AG09309 (cell line): ENCODE results near the gene MRPL34.
A peak's percentile ranks its signal among the peaks of the same experiment; 100 is the strongest.

Experiments
- DNase-seq: peaks from one replicate; pipeline ENCODE4 v3.0.0-alpha.2; 2010; ENCODE audit warnings: low read depth
- H3K4me3 ChIP-seq: 2 replicates; pipeline ENCODE4 v1.5.1; 2011; ENCODE audit warnings: mild to moderate bottlenecking, low read depth, low read length, moderate library complexity; ENCODE audit not compliant: control insufficient read depth
- TF ChIP-seq, protein P1 (sequence below): IDR thresholded peaks from 2 replicates; pipeline ENCODE4 v1.5.1; 2011; ENCODE audit warnings: mild to moderate bottlenecking, low read depth, low read length, inconsistent platforms; ENCODE audit not compliant: insufficient read depth, control insufficient read depth; ENCODE audit errors: missing control alignments

The MRPL34 gene

DNA sequence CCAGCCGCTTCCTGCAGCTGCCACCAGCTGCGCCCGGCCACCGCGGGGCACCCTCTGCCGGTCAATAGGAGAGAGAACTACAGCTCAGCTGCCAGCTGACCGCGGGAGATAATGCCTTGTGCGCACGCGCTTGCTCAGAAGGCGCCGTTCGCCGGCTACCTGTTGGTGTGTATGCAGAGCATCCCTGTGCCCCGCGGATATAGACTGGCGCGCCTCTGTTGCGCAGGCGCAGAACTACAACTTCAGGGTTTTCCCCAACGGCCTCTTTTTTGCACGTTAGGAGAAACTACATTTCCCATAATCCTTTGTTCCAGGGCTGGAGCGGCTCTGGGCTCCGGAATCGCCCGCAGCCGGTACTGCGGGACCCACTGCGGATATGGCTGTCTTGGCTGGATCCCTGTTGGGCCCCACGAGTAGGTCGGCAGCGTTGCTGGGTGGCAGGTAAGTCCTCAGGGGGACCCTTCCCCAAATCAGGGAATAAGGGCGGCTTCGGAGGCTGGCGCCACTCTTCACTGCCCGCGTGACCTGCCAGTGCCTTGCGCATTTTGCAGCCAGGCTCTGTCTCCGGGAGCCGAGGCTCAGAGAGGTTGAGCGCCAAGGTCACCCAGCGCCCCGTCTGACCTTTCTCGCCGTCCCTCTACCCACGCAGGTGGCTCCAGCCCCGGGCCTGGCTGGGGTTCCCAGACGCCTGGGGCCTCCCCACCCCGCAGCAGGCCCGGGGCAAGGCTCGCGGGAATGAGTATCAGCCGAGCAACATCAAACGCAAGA lies at the start of gene MRPL34:
TSS of gene MRPL34 (plus strand) at position 356 of the 768 bp plus-strand sequence. CDS start at position 377, 21 bp downstream.
- TF ChIP-seq, protein P1, sequence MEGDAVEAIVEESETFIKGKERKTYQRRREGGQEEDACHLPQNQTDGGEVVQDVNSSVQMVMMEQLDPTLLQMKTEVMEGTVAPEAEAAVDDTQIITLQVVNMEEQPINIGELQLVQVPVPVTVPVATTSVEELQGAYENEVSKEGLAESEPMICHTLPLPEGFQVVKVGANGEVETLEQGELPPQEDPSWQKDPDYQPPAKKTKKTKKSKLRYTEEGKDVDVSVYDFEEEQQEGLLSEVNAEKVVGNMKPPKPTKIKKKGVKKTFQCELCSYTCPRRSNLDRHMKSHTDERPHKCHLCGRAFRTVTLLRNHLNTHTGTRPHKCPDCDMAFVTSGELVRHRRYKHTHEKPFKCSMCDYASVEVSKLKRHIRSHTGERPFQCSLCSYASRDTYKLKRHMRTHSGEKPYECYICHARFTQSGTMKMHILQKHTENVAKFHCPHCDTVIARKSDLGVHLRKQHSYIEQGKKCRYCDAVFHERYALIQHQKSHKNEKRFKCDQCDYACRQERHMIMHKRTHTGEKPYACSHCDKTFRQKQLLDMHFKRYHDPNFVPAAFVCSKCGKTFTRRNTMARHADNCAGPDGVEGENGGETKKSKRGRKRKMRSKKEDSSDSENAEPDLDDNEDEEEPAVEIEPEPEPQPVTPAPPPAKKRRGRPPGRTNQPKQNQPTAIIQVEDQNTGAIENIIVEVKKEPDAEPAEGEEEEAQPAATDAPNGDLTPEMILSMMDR, result peak; percentile 78
- DNase-seq, result peak; percentile 96
- peak within 1 kb of the TSS; percentile 77 for H3K4me3 ChIP-seq

DNA sequence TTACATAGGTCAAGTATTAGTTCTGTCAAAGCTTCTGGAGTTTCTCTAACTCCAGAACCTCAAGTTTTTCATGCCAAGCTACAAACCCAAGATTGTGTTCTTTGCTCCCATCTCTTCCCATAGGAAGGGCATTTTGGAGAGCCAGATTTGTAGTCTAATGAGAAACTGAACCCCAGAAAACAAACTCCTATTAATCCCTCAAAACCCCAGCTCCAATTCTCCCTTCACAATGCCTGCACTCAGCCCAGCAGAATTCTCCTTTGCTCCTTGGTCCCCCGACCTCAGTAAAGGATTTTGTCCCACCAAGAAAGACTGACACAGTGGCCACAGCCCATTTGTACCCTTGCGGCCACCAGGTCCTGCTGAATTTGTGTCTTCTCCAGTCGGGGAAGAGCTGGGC lies 49.5 kb upstream of the MRPL34 start:
- no peak for DNase-seq
- TF ChIP-seq, protein P1, result no peak
- H3K4me3 ChIP-seq, result no peak overlapping the region

DNA sequence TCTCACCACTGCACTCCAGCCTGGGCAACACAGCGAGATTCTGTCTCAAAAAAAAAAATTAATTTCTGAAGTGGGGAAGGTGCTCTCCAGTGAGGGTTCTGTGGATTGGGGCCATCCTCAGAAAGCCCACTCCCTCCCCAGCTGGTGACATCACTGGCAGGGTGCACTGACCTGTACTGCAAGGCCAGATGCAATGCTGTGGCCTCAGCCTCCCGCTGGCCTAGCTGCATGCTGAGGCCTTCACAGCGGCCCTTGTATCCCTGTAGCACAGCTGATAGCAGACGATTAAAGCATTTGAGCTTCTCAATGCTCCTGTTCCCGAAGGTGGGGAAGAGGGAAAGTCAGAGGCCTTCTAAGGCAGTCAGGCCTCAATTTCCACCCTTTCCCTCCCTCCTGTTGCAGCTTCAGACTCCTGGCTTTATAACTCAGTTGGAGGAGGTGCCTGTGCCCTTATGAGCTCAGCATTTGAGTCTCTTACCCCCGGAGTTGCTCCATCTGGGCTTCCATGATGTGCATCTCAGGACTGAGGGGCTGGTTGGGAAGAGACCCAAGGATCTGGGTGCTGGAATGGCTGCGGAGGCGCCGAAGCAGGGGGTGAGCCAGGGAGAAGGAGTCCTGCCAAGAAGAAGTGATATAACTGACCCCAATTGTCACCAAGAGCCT lies 46.4 kb upstream of the MRPL34 start:
- no peak for DNase-seq
- no peak overlapping the region for H3K4me3 ChIP-seq
- TF ChIP-seq, protein P1, result no peak

DNA sequence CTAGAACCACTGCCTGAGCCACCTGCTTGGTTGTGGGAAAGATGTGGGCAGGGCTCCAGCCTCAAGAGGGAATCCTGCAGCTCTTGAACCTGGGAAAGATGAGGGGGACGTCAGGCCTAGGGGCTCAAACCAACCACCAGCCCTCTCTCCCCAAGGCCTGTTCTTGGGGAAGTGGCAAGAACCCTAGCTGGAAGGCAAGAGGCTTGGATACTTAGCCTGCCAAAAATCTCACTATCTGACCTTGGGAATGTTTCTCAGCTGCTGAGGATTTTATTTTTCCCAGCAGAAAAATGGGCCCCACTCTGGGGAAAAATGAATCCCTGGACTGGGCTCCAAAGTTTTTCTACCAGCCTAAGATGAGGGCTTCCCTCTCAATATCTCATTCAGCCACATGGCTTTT lies 45.7 kb upstream of the MRPL34 start:
- no peak for DNase-seq
- H3K4me3 ChIP-seq, result no peak overlapping the region
- TF ChIP-seq, protein P1, result no peak

DNA sequence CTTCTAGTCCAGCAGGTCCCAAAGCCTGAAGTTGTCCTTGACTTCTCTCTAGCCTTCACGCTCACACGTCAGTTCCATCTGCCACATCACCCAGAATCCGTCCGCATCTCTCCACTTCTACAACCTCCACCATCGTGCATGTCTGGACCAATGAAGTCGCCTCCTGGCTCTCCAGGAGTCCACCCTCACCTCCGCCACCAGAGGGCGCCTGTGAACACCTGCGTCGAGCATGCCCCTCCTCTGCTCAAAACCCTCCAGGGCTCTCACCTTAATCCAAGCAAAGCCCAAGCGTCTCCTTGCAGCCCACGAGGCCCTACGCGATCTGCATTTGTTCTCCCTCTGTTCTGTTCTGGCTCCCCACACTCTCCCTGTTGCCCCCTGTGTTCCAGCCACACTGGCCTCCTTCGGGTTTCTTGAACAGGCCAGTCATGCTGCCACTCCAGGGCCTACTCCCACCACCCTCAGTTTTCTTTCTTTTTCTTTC lies 44.8 kb upstream of the MRPL34 start:
- TF ChIP-seq, protein P1, result peak; percentile 92
- no peak for DNase-seq
- H3K4me3 ChIP-seq, result no peak overlapping the region

DNA sequence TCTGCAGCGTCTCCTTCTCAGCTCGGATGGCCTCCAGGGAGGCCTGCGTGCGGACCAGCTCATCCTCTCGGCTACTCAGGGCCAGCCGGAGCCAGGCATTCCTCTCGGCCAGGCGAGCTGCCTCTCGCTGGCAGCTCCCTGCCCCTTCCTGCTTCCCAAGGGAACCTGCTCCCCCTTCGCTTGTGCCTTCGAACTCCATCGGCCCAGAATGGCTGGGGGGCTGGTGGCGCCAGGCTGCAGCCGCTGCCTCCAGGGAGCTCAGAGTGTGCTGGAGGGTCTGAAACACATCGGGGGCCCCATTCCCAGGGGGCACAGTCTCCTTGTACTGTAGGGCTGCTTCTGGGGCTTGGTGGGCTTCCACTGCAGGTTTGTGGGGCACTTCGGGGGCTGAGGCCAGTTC lies 43.1 kb upstream of the MRPL34 start:
- TF ChIP-seq, protein P1, result no peak
- no peak for DNase-seq
- no peak overlapping the region for H3K4me3 ChIP-seq
